Heart left ventricle (tissue), 13 donors: ENCODE results near the gene YWHAQ.

Experiments
- POLR2A ChIP-seq, 2 donors: fragments of 450-650 bp; IDR thresholded peaks; one replicate each; pipeline ENCODE4 v1.6.1; 2017; ENCODE audit warnings: antibody characterized with exemption in 2 of 2, mild to moderate bottlenecking in 2 of 2, moderate library complexity in 2 of 2
- TF ChIP-seq, protein P1 (sequence below), 12 donors: fragments of 200-600 bp; sonication (generic) in 4 of 12; IDR thresholded peaks; one replicate each; pipeline versions ENCODE4 v1.5.0 to v1.8.0; 2018 to 2022; ENCODE audit warnings: antibody characterized with exemption in 12 of 12, mild to moderate bottlenecking in 5 of 12
- donor health status: ischemic (EF 13 %, LVEDD 7.1; RV severe dilation, severe dysfunction).
- donor health status: DM: no; HTN: yes; CAD: no.
- donor health status: DM: no; HTN: no; CAD: no.
- donor health status: ischemic (EF 25% LVEDD 6.9; RV normal size, moderate dysfunction).
- donor health status: ischemic (EF 25% LVEDD 5.7; RV mildly dilated, moderate dysfunction).
- donor health status: ischemic (EF 35%, LVEDD 5.7; RV mildly dilated, moderate dysfunction).
- donor health status: nonischemic (EF 11% LVEDD 7.7; RV severe dilation, severe dysfunction).
- donor health status: DM: yes; HTN: yes; CAD: no.
- donor health status: PGD.
- donor health status: ischemic (EF 29% LVEDD 5.4; RV normal size, mild dysfunction).
- donor health status: nonischemic (EF 23%, LVEDD 6.1; RV moderate dilation, normal function).

DNA sequence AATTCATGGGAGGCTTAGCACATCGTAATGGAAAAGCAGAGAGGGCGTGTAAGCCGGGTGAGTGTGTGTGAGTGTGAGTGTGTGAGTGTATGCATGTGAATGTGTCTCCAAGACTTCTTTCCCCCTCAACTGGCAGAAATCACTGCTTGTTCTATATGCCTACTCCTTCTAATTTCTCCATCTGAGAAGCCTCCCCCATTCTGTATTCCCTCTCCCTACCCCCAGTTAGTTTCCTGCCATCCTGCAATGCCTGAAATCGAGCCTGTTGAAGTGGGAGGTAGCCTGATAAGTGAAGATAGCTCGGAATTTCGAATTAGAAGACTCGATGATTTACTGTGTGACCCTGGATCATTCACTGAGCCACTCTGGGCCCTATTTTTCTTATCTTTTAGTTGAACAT is 30.0 kb upstream of the YWHAQ start:
- no peak for TF ChIP-seq POLR2A (IDR thresholded peaks at IDR 0.05)
- TF ChIP-seq, protein P1, sequence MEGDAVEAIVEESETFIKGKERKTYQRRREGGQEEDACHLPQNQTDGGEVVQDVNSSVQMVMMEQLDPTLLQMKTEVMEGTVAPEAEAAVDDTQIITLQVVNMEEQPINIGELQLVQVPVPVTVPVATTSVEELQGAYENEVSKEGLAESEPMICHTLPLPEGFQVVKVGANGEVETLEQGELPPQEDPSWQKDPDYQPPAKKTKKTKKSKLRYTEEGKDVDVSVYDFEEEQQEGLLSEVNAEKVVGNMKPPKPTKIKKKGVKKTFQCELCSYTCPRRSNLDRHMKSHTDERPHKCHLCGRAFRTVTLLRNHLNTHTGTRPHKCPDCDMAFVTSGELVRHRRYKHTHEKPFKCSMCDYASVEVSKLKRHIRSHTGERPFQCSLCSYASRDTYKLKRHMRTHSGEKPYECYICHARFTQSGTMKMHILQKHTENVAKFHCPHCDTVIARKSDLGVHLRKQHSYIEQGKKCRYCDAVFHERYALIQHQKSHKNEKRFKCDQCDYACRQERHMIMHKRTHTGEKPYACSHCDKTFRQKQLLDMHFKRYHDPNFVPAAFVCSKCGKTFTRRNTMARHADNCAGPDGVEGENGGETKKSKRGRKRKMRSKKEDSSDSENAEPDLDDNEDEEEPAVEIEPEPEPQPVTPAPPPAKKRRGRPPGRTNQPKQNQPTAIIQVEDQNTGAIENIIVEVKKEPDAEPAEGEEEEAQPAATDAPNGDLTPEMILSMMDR (IDR thresholded peaks at IDR 0.05) = no peak
